IPS-18a (cell line): ENCODE data around the gene LDLR.
A peak's percentile ranks its signal among the peaks of the same experiment; 100 is the strongest.

Experiments
- H3K27ac ChIP-seq: one replicate; pipeline ENCODE4 v1.5.1; 2013; ENCODE audit warnings: low read length
- H3K27me3 ChIP-seq: one replicate; pipeline ENCODE4 v1.6.1; 2013; ENCODE audit warnings: mild to moderate bottlenecking, low read length; ENCODE audit not compliant: control insufficient read depth, insufficient read depth
- H3K36me3 ChIP-seq: one replicate; pipeline ENCODE4 v1.6.1; 2013; ENCODE audit warnings: low read depth, low read length; ENCODE audit not compliant: control insufficient read depth
- H3K4me1 ChIP-seq: one replicate; pipeline ENCODE4 v1.6.1; 2013; ENCODE audit warnings: low read depth, low read length; ENCODE audit not compliant: control insufficient read depth
- H3K4me3 ChIP-seq: one replicate; pipeline ENCODE4 v1.5.1; 2013; ENCODE audit warnings: low read length
- H3K9ac ChIP-seq: one replicate; pipeline ENCODE4 v1.6.1; 2013; ENCODE audit warnings: mild to moderate bottlenecking, low read length, moderate library complexity
- H3K9me3 ChIP-seq: one replicate; pipeline ENCODE4 v1.6.1; 2013; ENCODE audit warnings: low read depth, low read length; ENCODE audit not compliant: control insufficient read depth

LDLR gene

GRCh38 chr19:11089254-11090013 lies at the start of gene LDLR:
Gene LDLR (plus strand): TSS chr19:11089463. CDS start chr19:11089549, 86 bp downstream.
- H3K9ac ChIP-seq, result peak within 1 kb of the TSS; percentile 96
- H3K36me3 ChIP-seq, result peaks cover 23% of the 10 kb centered on the region
- H3K9me3 ChIP-seq, result no peaks in the 10 kb centered on the region
- H3K27ac ChIP-seq, result peak within 1 kb of the TSS; percentile 94
- no peaks in the 10 kb centered on the region for H3K27me3 ChIP-seq
- H3K4me3 ChIP-seq, result peak within 1 kb of the TSS; percentile 99
- peaks cover 12% of the 10 kb centered on the region for H3K4me1 ChIP-seq

DNA sequence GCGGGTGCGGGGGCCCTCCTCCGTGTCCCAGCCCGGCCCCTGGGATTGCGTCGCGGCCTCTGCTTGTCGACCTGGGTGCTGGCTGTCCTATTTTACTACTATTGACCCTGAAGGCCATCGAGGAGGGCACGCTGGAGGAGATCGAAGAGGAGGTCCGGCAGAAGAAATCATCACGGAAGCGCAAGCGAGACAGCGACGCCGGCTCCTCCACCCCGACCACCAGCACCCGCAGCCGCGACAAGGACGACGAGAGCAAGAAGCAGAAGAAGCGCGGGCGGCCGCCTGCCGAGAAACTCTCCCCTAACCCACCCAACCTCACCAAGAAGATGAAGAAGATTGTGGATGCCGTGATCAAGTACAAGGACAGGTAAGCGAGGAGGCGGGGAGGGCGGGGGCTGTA lies 48.1 kb upstream of the LDLR start:
- no peaks in the 10 kb centered on the region for H3K4me1 ChIP-seq

GRCh38 chr19:11041966-11042627 lies 47.2 kb upstream of the LDLR start:
- Histone ChIP-seq H3K9ac (no peak overlapping the region), H3K36me3 (peaks cover 63% of the 10 kb centered on the region), H3K4me1 (no peaks in the 10 kb centered on the region), H3K27me3 (no peaks in the 10 kb centered on the region), H3K9me3 (no peaks in the 10 kb centered on the region), H3K4me3 (no peak overlapping the region), H3K27ac (no peak overlapping the region)

More for the DNA sequence above, 48.1 kb upstream of the LDLR start:
- Histone ChIP-seq H3K27me3 (no peaks in the 10 kb centered on the region), H3K9ac (no peak overlapping the region), H3K9me3 (no peaks in the 10 kb centered on the region), H3K36me3 (peaks cover 65% of the 10 kb centered on the region), H3K4me3 (no peak overlapping the region), H3K27ac (no peak overlapping the region)

DNA sequence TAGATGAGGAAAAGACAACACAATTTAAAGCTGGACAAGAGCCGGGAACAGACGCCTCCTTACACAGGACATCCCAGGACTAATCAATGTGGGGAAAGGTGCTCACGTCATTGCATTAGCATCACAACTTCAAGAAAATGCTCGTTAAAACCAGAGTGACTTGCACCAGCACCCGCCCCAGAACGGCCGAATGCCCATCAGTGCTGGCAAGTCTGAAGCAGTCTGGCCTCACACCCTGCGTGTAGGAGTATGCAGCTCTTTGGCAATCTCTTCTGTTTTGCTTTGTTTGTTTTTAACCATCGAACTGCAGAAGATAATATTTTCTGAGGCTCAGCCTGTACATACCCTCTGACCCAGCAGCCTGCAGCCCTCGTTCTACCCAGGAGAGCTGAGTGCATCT lies 44.8 kb upstream of the LDLR start:
- H3K9me3 ChIP-seq, result no peaks in the 10 kb centered on the region
- H3K27ac ChIP-seq, result no peak overlapping the region
- H3K9ac ChIP-seq, result no peak overlapping the region
- H3K36me3 ChIP-seq, result peaks cover 72% of the 10 kb centered on the region
- H3K4me3 ChIP-seq, result no peak overlapping the region
- no peaks in the 10 kb centered on the region for H3K27me3 ChIP-seq
- H3K4me1 ChIP-seq, result no peaks in the 10 kb centered on the region

DNA sequence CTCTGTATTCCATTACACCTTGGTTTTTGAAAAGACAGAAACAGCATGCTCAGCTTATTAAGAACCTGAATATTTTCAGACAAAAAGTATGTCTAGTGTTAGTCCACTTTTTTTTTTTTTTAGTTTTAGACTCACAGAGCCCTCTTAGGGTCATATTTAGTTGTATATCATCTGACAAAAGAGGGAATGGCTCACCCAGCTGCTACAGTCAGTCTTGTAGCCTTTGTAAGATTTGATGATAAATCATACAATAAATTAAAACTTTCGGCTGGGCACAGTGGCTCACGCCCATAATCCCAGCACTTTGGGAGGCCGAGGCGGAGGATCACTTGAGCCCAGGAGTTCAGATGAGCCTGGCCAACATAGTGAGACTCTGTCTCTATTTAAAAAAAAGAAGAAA lies 43.7 kb upstream of the LDLR start:
- no peak overlapping the region for H3K9ac ChIP-seq
- H3K4me1 ChIP-seq, result no peaks in the 10 kb centered on the region
- H3K4me3 ChIP-seq, result no peak overlapping the region
- H3K36me3 ChIP-seq, result peaks cover 69% of the 10 kb centered on the region
- H3K9me3 ChIP-seq, result no peaks in the 10 kb centered on the region
- H3K27ac ChIP-seq, result no peak overlapping the region
- no peaks in the 10 kb centered on the region for H3K27me3 ChIP-seq

GRCh38 chr19:11046605-11047354 lies 42.5 kb upstream of the LDLR start:
- H3K4me1 ChIP-seq, result no peaks in the 10 kb centered on the region

DNA sequence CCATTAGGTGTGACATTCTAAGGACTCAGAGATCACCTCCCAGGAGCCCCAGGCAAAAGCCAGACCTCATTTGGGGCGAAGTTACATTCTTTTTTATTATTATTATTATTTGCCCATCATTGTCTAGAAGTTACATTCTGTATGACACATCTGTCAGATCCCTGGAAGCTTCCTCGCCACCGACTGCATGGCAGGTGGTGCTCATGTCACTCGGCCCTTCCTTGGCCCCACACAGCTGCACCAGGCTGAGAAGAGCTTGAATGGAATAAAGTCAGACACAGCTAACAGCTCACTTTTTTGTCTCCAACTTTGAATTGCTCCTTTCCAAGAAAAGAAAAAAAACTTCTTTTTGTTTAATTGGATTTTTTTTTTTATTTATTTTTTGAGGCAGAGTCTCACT lies 41.4 kb upstream of the LDLR start:
- Histone ChIP-seq H3K27ac (no peak overlapping the region), H3K4me1 (no peaks in the 10 kb centered on the region), H3K4me3 (no peak overlapping the region), H3K9ac (no peak overlapping the region), H3K9me3 (no peaks in the 10 kb centered on the region), H3K36me3 (peaks cover 54% of the 10 kb centered on the region), H3K27me3 (no peaks in the 10 kb centered on the region)

More at GRCh38 chr19:11046605-11047354, 42.5 kb upstream of the LDLR start:
- Histone ChIP-seq H3K27me3 (no peaks in the 10 kb centered on the region), H3K9me3 (no peaks in the 10 kb centered on the region), H3K27ac (no peak overlapping the region), H3K36me3 (peaks cover 60% of the 10 kb centered on the region), H3K4me3 (no peak overlapping the region), H3K9ac (no peak overlapping the region)

GRCh38 chr19:11050323-11051114 lies 38.7 kb upstream of the LDLR start:
- Histone ChIP-seq H3K9me3 (no peaks in the 10 kb centered on the region), H3K27ac (no peak overlapping the region), H3K27me3 (no peaks in the 10 kb centered on the region), H3K9ac (no peak overlapping the region), H3K4me3 (no peak overlapping the region), H3K36me3 (peaks cover 40% of the 10 kb centered on the region), H3K4me1 (no peaks in the 10 kb centered on the region)

DNA sequence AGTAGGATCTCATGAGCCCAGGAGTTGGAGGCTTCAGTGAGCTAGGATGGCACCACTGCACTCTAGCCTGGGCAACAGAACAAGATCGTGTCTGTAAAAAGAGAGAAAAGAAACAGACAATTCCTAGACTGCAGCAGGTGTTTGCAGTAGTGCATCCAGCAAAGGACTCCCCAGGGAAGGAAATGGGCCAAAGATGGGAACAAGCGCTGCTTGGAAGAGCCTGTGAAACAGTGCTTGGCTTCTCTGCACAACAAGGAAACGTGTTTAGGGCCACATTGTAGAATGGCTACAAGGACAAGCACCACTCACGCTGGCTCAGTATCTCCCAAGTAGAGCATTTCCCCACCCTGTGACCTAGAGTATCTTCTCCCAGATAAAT lies 35.5 kb upstream of the LDLR start:
- peaks cover 22% of the 10 kb centered on the region for H3K36me3 ChIP-seq
- no peaks in the 10 kb centered on the region for H3K27me3 ChIP-seq
- H3K4me1 ChIP-seq, result no peaks in the 10 kb centered on the region
- no peak overlapping the region for H3K4me3 ChIP-seq
- H3K27ac ChIP-seq, result no peak overlapping the region
- no peaks in the 10 kb centered on the region for H3K9me3 ChIP-seq
- no peak overlapping the region for H3K9ac ChIP-seq

- Histone ChIP-seq H3K27ac (no peak overlapping the region), H3K4me1 (no peaks in the 10 kb centered on the region), H3K9me3 (no peaks in the 10 kb centered on the region), H3K27me3 (no peaks in the 10 kb centered on the region), H3K9ac (no peak overlapping the region), H3K4me3 (no peak overlapping the region), H3K36me3 (peaks cover 20% of the 10 kb centered on the region)
Measured at GRCh38 chr19:11054200-11054599, 35.1 kb upstream of the LDLR start.

DNA sequence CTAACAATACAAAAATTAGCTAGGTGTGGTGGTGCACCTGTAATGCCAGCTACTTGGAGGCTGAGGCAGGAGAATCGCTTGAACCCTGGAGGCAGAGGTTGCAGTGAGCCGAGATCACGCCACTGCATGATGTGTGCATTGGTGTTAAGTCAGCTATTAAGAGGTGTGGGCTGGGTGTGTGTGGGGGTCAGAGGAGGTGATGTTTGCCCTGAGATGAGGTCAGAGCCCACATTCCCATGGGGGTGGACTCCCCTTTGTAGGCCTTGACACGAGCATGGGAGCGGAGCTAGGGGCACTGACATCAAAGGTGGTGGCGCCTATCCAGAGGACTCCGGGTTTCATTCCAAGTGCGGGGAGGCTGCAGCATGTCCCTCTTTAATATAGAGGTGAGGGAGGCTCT lies 34.6 kb upstream of the LDLR start:
- Histone ChIP-seq H3K9me3 (no peaks in the 10 kb centered on the region), H3K27me3 (no peaks in the 10 kb centered on the region), H3K9ac (no peak overlapping the region), H3K36me3 (peaks cover 24% of the 10 kb centered on the region), H3K4me1 (no peaks in the 10 kb centered on the region), H3K4me3 (no peak overlapping the region), H3K27ac (no peak overlapping the region)
